GM06990 (cell line): ENCODE measurements around the gene ALPI.
A peak's percentile ranks its signal among the peaks of the same experiment; 100 is the strongest.
"Not testable (repeated sequence)": the region's sequence is repeated elsewhere in the genome, so short reads cannot be mapped to it uniquely, and the experiment has no call there.

Experiments
- DNase-seq: peaks from one replicate; pipeline ENCODE4 v3.0.0-alpha.2; 2011; ENCODE audit not compliant: insufficient read length; ENCODE audit errors: extremely low read depth
- H3K27me3 ChIP-seq: replicated peaks from 2 replicates; pipeline ENCODE4 v1.6.0; 2011; ENCODE audit warnings: low read length; ENCODE audit not compliant: control insufficient read depth, insufficient read depth
- H3K36me3 ChIP-seq: 2 replicates; pipeline ENCODE4 v1.5.1; 2011; ENCODE audit warnings: low read length; ENCODE audit not compliant: control insufficient read depth, insufficient read depth
- H3K4me3 ChIP-seq: replicated peaks from 2 replicates; pipeline ENCODE4 v1.5.1; 2011; ENCODE audit warnings: low read depth, mild to moderate bottlenecking, control low read depth, low read length
- CTCF ChIP-seq: IDR thresholded peaks from 2 replicates; pipeline ENCODE4 v1.5.1; 2011; ENCODE audit warnings: low read length, control low read depth, mild to moderate bottlenecking, inconsistent platforms; ENCODE audit not compliant: insufficient read depth, poor library complexity, severe bottlenecking

The ALPI gene

GRCh38 chr2:232446266-232446777 lies 9.6 kb upstream of the ALPI start:
- TF ChIP-seq CTCF: peak; percentile 55
- H3K36me3 ChIP-seq, DNase-seq, H3K27me3 ChIP-seq, H3K4me3 ChIP-seq: not testable (repeated sequence)

GRCh38 chr2:232447091-232447620 lies 8.8 kb upstream of the ALPI start:
- H3K27me3 ChIP-seq: no peaks in the 10 kb centered on the region
- no peak overlapping the region for H3K4me3 ChIP-seq
- H3K36me3 ChIP-seq: no peaks in the 10 kb centered on the region
- no peak for TF ChIP-seq CTCF
- no peak for DNase-seq

GRCh38 chr2:232447638-232448303 lies 8.2 kb upstream of the ALPI start:
- no peak for DNase-seq
- Histone ChIP-seq H3K36me3 (no peaks in the 10 kb centered on the region), H3K27me3 (no peaks in the 10 kb centered on the region), H3K4me3 (no peak overlapping the region)
- no peak for TF ChIP-seq CTCF

- DNase-seq: no peak
- TF ChIP-seq CTCF: no peak
Measured at GRCh38 chr2:232448304-232448690, 7.7 kb upstream of the ALPI start.

GRCh38 chr2:232449964-232450363 lies 6.0 kb upstream of the ALPI start:
- no peak for DNase-seq
- no peak for TF ChIP-seq CTCF
- H3K36me3 ChIP-seq: no peaks in the 10 kb centered on the region
- no peak overlapping the region for H3K4me3 ChIP-seq
- no peaks in the 10 kb centered on the region for H3K27me3 ChIP-seq

More at GRCh38 chr2:232448304-232448690, 7.7 kb upstream of the ALPI start:
- no peaks in the 10 kb centered on the region for H3K27me3 ChIP-seq
- no peak overlapping the region for H3K4me3 ChIP-seq
- no peaks in the 10 kb centered on the region for H3K36me3 ChIP-seq

- H3K4me3 ChIP-seq, DNase-seq, H3K27me3 ChIP-seq, H3K36me3 ChIP-seq: not testable (repeated sequence)
Measured at GRCh38 chr2:232451645-232452044, 4.3 kb upstream of the ALPI start.
